Measurements from ENCODE around the gene MED9. TPM values are rescaled to one million over a fixed set of nuclear protein-coding genes. Genes with fewer than 3 reads are reported as not detected.

Gene MED9
- total and polyA plus RNA-seq, 10 of the 15 experiments (the other 5 are each of a cell fraction or from before 2014, with no cell fraction given): 1.5 to 22.4 (median 14.8) TPM

DNA sequence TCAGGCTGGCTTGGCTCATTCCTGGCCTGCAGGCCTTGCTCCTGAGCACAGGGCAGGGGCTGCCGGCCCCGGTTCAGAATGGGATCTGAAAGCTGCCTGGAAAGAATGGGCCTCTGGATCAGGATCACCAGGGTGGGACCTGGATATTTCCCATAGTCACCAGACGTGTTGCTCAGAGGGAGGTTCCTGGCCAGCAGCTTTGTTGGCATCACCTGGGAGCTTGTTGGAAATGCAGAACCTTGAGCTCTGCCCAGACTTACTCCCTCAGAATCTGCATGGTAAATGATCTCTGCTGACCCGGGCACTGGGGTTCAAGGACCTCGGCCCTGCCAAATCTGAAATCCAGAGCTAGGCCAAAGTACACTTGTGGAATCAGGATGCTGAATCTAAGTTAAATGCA lies 29.5 kb upstream of the MED9 start:
- in situ Hi-C loops (cut with MboI): no loop called here

More for the DNA sequence above, 29.5 kb upstream of the MED9 start:
- Histone ChIP-seq H3K79me2 (ENCODE audit: control insufficient read depth, insufficient read depth, low read length) (no peaks in the 10 kb centered on the region), H3K4me2 (ENCODE audit: control insufficient read depth, insufficient read depth) (no peak overlapping the region), H3K36me3 (ENCODE audit: control insufficient read depth in 2 of 2, insufficient read depth in 2 of 2, low read length in 1 of 2) (no peaks in the 10 kb centered on the region), H3K9ac (ENCODE audit: control insufficient read depth, insufficient read depth, low read length) (no peak overlapping the region), H2AFZ (ENCODE audit: control insufficient read depth, low read depth, low read length) (no peak overlapping the region), H3K4me3 (no peak overlapping the region), H4K20me1 (ENCODE audit: control insufficient read depth, insufficient read depth) (no peaks in the 10 kb centered on the region), H3K27ac (ENCODE audit: control insufficient read depth, insufficient read depth) (no peak overlapping the region), H3K4me1 (ENCODE audit: control insufficient read depth, insufficient read depth, low read length) (no peaks in the 10 kb centered on the region), H3K9me3 (replicated peaks; ENCODE audit: control insufficient read depth, insufficient read depth, low read length) (no peaks in the 10 kb centered on the region), H3K27me3 (replicated peaks in 1 of 2; ENCODE audit: control insufficient read depth in 2 of 2, insufficient read depth in 2 of 2, low read length in 1 of 2) (peaks cover 2 to 4% of the 10 kb centered on the region in 2 experiments; a peak in 1 of 4 replicates)
- DNase-seq (ENCODE audit: low read depth, low spot score) (no peak), FAIRE-seq (no peak), ATAC-seq (no peak)
- RAD21 ChIA-PET (ENCODE audit: unreplicated experiment): no interaction called here
- 23% methylated on average over 5 of the region's 5 CpGs for WGBS (ENCODE audit: insufficient coverage, insufficient replicate concordance, low lambda C conversion rate, missing lambda C conversion rate)
- no TSS peak for BruUV-seq (replicated peaks)
- intact Hi-C loops (cut with micrococcal nuclease; ENCODE audit: unreplicated experiment): no loop called here
- SMC1A ChIA-PET (ENCODE audit: uncharacterized antibody, unreplicated experiment): no interaction called here
- POLR2A ChIA-PET: no interaction called here
- TF ChIP-seq JUND (IDR thresholded peaks at IDR 0.05; ENCODE audit: low read depth, low read length) (no peak), CREB1 (IDR thresholded peaks at IDR 0.05; ENCODE audit: low read depth) (no peak), SPI1 (IDR thresholded peaks at IDR 0.05; ENCODE audit: borderline replicate concordance, insufficient read depth, low read depth, low read length) (no peak), SMARCA5 (IDR thresholded peaks at IDR 0.05) (no peak), JUNB (IDR thresholded peaks at IDR 0.05) (no peak), CEBPB (IDR thresholded peaks at IDR 0.05; ENCODE audit: borderline replicate concordance in 1 of 2, low read depth in 2 of 2, low read length in 2 of 2) (no peak)
- TF ChIP-seq, protein P1, sequence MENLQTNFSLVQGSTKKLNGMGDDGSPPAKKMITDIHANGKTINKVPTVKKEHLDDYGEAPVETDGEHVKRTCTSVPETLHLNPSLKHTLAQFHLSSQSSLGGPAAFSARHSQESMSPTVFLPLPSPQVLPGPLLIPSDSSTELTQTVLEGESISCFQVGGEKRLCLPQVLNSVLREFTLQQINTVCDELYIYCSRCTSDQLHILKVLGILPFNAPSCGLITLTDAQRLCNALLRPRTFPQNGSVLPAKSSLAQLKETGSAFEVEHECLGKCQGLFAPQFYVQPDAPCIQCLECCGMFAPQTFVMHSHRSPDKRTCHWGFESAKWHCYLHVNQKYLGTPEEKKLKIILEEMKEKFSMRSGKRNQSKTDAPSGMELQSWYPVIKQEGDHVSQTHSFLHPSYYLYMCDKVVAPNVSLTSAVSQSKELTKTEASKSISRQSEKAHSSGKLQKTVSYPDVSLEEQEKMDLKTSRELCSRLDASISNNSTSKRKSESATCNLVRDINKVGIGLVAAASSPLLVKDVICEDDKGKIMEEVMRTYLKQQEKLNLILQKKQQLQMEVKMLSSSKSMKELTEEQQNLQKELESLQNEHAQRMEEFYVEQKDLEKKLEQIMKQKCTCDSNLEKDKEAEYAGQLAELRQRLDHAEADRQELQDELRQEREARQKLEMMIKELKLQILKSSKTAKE (IDR thresholded peaks at IDR 0.05; ENCODE audit: low read depth, poor library complexity, severe bottlenecking): no peak
- TF ChIP-seq, protein P2, sequence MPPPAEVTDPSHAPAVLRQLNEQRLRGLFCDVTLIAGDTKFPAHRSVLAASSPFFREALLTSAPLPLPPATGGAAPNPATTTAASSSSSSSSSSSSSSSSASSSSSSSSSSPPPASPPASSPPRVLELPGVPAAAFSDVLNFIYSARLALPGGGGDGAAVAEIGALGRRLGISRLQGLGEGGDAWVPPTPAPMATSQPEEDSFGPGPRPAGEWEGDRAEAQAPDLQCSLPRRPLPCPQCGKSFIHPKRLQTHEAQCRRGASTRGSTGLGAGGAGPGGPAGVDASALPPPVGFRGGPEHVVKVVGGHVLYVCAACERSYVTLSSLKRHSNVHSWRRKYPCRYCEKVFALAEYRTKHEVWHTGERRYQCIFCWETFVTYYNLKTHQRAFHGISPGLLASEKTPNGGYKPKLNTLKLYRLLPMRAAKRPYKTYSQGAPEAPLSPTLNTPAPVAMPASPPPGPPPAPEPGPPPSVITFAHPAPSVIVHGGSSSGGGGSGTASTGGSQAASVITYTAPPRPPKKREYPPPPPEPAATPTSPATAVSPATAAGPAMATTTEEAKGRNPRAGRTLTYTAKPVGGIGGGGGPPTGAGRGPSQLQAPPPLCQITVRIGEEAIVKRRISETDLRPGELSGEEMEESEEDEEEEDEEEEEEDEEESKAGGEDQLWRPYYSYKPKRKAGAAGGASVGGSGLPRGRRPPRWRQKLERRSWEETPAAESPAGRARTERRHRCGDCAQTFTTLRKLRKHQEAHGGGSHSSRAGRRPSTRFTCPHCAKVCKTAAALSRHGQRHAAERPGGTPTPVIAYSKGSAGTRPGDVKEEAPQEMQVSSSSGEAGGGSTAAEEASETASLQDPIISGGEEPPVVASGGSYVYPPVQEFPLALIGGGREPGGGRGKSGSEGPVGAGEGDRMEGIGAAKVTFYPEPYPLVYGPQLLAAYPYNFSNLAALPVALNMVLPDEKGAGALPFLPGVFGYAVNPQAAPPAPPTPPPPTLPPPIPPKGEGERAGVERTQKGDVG (CRISPR knock-in tag; IDR thresholded peaks at IDR 0.05): no peak
- TF ChIP-seq, protein P3, sequence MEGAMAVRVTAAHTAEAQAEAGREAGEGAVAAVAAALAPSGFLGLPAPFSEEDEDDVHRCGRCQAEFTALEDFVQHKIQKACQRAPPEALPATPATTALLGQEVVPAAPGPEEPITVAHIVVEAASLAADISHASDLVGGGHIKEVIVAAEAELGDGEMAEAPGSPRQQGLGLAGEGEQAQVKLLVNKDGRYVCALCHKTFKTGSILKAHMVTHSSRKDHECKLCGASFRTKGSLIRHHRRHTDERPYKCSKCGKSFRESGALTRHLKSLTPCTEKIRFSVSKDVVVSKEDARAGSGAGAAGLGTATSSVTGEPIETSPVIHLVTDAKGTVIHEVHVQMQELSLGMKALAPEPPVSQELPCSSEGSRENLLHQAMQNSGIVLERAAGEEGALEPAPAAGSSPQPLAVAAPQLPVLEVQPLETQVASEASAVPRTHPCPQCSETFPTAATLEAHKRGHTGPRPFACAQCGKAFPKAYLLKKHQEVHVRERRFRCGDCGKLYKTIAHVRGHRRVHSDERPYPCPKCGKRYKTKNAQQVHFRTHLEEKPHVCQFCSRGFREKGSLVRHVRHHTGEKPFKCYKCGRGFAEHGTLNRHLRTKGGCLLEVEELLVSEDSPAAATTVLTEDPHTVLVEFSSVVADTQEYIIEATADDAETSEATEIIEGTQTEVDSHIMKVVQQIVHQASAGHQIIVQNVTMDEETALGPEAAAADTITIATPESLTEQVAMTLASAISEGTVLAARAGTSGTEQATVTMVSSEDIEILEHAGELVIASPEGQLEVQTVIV (IDR thresholded peaks at IDR 0.05; ENCODE audit: borderline replicate concordance, partially characterized antibody): no peak
- TF ChIP-seq, protein P4, sequence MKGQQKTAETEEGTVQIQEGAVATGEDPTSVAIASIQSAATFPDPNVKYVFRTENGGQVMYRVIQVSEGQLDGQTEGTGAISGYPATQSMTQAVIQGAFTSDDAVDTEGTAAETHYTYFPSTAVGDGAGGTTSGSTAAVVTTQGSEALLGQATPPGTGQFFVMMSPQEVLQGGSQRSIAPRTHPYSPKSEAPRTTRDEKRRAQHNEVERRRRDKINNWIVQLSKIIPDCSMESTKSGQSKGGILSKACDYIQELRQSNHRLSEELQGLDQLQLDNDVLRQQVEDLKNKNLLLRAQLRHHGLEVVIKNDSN (IDR thresholded peaks at IDR 0.05; ENCODE audit: borderline replicate concordance, extremely low read length, insufficient read depth, low read depth, low read length): no peak
- CTCF ChIA-PET: no interaction called here
